ENCODE data around the gene NPR2.

The NPR2 gene

DNA sequence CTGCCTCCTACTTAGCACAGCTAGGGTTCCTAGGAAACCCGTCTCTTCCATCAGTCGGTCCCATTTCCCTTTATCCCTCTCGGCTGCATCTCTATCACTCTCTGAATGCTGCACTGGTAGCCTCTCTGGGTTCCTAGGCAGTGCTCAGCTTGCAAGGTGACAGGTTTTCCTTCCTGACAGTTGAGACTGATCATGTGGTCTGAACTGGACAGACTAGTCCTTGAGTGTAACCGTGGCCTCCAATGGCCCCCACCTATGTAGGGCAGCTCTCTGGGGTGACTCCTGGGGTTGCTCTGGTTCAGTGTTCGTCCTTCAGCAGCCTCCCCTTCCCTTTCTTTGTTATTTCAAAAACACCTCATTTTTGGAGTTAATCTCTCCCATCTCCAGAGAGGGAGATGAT, 41.4 kb downstream of the NPR2 start:
- no peak for DNase-seq (ENCODE audit: low read depth)

DNA sequence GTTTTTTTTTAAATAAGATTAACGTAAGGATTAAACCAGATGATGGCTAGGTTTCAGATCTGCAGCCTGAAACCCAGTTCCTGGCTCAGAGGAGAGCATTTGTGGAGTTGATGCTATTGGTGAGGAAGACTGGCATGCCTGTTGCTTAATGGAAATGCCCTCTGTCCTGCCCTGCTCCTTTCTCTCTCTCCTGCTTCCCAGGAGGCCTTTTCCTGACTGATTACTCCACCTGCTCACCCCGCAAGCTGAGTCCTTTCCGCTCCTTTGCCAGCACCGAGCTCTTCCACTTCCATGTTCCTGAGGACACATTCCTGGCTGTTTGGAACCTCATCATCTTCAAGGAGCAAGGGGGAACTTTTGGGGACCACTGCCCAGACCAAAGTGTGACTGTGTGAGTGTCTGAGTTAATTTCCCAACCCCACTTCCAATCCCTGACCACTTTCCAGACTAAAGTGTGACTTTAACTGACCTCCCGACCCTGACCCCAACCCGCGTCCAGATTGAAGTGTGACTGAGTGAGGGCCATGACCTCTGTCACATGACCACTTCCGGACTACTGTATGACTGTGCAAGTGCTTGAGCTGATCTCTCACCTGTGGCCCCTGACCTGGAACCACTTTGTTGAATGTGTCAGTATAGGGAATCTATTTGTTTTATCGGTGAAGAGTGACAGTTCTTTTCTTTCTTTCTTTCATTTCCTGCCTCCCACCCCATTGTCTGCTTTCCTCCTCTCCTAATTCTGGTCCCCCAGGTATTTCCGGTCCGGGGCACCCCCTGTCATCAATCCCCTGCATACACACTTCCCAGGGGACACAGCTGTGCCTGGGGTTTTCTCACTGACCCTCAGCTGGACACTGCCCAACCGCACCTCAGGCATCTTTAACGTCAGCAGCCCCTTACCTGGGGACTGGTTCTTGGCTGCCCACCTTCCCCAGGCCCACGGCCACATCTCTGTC, 43.1 kb downstream of the NPR2 start:
- no peak for DNase-seq (ENCODE audit: low read depth)

DNA sequence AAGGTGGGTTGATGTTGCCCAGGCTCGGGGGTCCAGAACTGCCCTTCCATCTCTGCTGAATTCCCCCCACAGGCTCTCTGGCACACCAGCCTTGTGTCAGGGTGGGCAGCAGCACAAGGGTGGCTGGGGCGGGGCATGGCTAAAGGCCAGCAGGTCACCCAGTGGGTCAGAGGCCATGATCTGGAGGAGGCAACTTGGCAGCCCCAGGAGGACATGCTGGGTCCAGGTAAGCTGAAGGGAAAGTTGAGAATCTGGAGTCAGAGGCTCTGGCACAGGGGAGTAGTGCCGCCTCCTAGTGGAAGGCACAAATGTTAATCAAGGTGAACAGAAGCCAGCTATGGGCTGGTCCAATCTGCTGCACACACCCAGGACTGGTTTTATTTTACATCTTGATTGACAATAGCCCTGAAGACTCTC, 43.8 kb downstream of the NPR2 start:
- DNase-seq (ENCODE audit: low read depth) = no peak

DNA sequence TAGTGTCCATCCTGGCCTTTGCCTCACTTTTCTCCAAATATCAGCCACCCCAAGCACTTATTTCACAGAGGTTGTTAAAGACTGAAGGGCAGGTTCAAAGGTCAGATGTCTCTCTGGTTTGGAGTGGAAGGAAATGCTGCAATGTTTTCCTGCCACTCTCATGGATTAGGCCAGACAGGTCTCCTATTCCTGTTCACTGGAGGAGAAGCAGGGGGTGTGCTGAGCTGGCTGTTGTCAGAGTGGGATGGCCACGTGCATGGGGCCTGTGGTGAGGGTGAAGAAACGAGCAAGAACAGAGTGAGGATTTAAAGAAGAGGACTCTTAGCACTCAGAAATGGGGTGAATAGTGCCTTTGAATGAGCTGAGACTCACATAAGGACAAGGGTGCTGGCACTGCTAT, 44.4 kb downstream of the NPR2 start:
- no peak for DNase-seq (ENCODE audit: low read depth)

DNA sequence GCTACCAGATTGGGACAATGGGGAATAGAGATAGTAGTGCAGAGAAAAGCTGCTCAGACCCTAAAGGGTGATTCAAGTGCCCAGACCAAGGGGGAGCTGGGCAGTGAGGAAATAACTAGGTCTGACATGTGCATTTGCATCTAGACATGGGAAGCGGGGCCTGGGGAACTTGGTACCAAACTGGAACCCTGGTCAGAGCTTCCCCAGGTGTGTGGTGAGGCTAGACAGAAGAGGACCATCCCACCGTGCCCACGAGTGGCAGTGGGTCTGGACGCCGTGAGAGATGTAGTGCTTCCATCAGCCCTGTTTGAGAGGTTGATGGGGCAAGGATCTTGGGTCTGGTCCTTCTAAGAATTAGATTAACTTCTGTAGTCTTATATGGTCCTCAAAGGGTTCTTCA, 45.2 kb downstream of the NPR2 start:
- DNase-seq (ENCODE audit: low read depth) = no peak

DNA sequence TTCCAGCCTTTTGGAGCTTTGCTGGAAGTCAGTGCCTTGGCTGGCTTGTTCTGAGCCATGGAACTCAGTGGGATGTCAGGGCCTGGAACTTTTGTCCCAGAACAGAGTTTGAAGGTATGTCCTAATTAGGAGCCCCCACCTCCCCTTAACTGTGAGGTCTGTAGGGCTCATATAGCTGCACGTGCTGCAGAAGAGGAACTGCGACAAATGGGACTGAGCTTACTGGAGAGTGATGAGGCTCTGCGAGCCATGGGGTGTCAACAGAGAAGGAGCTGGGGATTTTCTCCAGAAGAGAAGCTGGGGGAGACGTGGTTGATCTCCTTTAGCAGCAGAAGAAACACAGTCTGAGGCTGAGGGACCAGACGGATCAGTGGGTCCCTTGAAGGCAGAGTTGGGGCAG, 48.5 kb downstream of the NPR2 start:
- no peak for DNase-seq (ENCODE audit: low read depth)

DNA sequence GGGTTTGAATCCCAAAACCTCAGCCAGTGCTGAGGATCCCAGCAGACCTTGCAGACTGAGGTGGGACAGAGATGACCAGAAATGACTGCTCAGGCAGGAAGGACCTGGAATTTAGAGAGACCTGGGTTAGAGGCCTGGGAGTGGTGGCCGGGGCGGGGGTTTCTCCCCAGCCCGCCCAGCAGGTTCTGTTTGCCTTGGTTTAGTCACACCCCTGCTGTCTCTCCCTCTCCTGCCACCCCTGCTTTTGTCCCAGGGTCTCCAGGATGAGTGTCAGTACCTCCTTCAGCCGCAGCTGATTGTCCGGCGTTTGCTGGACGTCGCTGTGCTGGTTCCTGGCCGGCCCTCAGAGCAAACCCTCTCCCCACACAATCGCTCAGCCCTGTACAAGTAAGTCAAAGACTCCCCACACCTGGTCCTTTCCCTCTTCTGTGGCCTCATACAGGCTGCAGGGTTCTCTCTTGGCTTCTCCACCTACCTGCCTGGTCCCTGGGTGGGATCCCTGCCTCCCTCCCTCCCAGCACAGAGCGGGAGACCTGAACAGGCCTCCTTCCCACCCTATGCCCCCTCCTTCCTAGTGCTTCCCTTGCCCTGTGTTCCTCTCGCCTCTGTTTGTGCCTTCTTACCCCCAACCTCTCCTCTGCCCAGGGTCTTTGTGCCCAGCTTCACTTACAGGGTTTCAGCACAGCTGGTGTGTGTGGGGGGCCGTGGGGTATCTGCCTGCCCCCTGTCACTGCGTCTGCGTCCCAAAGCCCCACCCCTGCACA, 49.7 kb downstream of the NPR2 start:
- DNase-seq (ENCODE audit: low read depth) = no peak

DNA sequence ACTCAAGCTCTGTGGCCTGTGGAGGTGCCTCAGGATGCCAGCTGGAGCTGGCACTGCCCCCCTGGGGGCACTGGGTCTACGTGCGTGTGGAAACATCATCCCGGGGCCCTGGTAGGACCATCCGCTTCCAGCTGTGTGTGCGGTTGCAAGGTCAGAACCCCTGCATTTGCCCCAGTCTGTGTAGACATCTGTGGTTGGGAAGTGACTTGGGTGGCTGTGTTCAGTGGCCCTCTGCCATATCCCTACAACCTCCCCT, 50.2 kb downstream of the NPR2 start:
- DNase-seq (ENCODE audit: low read depth) = no peak

DNA sequence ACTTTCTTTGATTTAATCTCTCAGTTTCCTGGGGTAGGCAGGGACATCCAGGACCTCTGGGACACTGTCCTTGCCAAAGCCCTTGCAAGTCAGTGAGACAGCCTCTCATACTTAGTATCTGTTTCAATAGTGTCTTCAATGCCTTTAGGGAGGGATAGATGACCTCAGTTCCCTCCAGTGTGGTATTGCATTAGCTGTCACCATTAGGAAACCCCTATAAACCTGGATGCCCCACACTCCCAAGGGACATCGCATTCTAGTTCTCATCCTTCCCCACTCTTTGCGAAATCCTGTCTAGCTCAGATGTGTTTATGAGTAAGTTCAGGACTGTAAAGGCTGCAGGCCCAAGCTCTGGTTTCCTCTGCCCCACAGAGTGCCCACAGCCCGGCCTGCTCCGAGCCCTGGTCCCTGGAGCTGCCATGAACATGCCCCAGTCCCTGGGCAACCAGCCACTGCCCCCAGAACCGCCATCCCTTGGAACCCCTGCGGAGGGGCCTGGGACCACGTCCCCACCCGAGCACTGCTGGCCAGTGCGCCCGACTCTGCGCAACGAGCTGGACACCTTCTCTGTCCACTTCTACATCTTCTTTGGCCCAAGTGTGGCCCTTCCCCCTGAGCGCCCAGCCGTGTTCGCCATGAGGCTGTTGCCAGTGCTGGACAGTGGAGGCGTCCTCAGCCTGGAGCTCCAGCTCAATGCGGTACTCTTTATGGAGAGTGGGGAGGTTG, 50.8 kb downstream of the NPR2 start:
- DNase-seq (ENCODE audit: low read depth) = no peak

DNA sequence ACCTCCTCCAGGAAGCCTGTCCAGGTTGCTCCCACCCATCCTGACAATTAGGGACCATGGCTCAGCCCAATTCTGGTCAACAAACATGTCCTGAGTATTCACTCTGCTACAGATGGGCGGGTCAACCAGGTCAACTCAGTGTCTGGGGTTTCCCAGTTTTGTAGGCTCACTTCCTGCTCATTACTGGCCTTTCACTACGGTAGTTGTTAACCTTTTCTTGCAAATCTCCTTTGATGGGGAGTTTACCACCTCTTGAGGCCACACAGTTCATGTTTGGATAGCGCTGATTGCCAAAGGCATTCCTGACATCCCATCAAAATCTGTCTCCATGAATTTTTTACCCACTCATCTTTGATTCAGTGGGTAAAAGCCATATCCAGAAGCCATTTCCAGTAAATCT, 51.4 kb downstream of the NPR2 start:
- DNase-seq (ENCODE audit: low read depth) = no peak

DNA sequence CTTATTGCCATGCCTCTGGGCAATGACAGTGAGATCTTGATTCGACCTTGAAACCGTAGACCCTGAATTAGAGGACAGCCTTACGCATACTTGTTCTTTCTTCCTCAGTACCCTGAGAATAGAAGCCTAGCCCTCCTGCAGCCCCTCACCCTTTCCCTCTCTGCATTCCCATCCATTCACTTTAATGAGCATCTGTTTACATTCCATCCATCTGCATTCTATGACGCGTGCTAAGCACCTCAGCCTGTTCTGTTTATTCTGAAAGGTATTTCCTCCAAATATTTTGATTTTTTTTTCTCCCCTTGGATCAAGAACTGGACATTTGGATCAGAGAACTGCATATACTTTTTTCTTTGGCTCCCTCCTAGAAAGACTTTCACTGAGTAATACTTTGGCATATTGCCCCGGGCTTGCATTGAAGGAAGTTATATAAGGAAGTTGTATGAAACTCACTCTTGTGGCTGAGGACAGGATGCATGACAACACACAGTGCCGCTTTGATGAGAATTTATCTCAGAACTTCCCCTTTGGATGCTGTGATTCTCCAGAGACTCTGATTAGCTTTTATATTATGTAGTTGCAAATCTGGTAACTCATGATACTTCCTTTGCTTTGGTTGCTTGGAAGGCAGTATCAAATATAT, 53.4 kb downstream of the NPR2 start:
- DNase-seq (ENCODE audit: low read depth) = no peak

DNA sequence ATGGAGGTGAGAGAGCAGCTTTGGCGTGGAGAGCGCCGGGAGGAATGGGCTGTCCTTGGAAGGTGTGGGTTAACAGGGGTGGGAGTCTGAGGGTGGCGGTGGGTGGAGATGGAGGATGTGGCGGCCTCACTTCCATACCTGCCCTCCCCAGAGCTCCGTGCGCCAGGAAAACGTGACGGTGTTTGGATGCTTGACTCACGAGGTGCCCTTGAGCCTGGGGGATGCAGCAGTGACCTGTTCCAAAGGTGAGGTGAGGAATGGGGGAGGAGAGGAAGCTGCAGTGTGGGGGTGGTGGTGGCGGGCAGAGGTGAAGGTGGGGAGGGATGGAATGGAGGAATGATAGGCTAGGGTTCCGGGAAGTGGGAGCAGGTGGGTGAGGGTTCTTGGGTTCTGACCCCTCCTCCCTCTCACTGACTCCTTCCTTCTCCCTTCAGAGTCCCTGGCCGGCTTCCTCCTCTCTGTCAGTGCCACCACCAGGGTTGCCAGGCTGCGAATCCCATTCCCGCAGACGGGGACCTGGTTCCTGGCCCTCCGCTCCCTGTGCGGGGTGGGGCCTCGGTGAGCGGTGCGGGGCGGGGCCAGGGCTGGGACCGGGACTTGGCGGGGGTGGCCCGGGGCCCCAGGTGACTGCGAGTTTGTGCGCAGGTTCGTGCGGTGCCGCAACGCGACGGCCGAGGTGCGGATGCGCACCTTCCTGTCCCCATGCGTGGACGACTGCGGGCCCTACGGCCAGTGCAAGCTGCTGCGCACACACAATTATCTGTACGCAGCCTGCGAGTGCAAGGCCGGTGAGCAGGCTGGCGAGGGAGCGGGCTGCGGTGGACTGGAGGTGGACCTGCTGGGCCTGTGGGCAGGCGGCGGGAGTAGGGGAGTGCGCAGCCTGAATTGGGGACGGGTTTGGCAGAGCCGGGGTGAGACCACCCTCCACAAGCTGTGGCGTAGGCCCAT, 54.7 kb downstream of the NPR2 start:
- no peak for DNase-seq (ENCODE audit: low read depth)

DNA sequence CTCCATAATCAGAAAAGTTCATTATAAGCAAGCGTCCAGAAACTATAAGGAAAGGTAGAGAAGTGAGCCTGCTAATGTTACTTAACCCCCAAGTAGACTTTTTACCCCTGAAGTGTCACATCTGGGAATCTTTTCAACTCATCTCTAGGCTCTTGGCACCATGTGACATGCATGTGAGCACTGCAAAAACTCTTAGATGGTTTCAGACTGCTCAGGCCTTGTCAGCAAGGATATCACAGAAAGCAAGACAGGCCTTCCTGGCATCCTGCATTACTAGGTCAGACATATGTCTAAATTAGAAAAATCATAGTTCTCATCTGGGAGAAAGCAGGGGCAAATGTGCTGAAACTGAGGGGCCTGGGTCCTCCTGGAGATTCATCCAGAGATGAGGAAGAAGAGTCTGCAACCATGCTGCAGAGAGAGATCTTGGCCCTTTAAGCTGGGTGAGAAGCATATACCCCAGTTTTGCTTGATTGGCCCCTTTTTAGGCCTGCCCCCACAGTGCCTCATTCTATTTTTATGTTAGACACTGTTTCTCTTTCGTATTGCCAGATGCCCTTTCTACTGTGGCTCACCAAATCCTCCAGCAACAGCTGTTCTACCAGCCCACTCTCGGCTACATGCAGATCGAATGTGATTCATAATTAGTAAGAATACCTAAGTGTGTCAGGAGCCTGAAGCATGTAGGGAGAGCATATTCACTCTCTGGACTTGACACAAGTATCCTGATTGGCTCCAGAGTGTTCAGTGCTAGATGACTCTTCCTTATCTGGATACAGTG, 56.6 kb downstream of the NPR2 start:
- DNase-seq (ENCODE audit: low read depth) = peak; percentile 19

DNA sequence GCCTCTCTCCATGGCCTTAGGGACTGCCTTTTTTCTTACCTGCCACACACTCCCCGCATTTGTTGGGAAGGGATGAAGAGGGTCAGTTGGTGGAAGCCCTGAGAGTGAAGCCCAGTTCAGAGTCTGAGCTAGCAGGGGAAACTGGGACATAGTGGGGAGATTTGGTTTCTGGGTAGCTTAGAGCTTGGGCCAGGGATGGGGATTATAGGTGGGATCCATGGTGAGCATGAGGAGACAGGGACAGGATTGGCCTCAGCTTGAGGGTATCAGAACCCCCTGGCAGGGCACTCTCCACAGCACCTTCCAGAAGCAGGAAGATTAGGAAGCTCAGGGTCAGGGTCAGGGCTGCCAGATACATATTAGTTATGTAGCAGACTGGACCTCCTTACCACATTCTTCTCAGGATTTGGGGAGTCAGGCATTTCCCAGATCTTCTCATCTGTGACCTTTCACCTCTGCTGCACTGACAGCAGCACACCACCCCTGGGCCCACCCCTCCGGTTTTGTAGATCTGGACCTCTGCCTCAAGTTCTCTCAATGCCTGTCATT, 61.0 kb downstream of the NPR2 start:
- DNase-seq (ENCODE audit: low read depth) = no peak

DNA sequence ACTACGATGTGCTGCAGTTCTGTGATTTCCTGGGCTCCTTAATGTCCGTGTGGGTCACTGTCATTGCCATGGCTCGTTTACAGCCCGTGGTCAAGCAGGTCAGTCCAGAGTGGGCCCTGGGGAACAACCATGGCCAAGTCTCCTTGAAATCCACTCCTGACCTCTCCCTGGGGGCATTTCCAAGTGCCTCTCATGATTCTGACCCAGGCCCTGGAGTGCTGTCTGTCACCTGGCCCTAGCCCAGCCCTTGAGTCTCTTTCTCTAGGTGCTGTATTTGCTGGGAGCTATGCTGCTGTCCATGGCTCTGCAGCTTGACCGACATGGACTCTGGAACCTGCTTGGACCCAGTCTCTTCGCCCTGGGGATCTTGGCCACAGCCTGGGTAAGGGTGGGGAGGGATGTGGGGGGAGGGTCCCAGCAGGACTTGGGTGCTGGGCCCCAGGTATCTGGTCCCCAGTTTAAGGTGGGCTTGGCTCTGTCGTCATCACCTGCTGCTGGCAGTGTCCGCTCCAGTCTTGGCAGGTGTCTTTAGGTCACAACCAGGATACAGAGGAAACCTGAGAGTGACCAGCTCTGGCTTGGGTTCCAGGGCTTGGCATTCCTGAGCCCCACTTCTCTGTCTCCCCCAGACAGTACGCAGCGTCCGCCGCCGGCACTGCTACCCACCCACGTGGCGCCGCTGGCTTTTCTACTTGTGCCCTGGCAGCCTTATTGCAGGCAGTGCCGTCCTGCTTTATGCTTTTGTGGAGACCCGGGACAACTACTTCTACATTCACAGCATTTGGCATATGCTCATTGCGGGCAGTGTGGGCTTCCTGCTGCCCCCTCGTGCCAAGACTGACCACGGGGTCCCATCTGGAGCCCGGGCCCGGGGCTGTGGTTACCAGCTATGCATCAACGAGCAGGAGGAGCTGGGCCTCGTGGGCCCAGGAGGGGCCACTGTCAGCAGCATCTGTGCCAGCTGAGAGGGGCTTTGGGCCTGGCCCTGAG, 61.8 kb downstream of the NPR2 start:
- no peak for DNase-seq (ENCODE audit: low read depth)

DNA sequence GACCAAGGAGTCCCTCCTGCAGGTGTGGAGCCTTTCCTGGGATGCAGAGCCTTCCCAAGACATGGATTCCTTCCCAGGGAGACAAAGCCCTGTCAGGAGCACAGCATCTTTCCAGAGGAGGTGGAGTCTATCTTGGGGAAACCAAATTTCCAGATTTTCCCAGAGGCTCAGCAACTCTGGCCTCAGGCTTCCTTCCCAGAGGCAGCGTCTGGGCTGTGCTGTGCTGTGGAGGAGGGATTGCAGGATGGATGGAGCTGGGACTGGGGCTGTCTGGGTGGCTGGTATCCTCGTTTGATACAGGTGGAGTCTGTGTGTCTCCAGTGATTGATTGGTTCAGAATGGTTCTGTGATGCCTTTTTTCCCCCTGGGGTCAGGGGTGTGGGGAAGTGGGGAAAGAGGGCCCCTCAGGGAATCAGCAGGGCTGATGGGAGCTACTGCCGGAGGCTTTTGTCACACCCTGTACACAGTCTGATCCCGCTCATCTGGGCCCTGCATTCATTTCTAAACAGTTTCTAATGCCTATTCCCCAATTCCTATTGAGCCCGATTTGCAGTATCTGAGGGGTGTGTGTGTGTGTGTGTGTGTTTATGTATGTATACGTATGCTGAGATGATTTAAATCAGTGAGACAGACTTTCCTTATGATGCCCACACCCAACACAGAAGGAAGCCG, 62.8 kb downstream of the NPR2 start:
- DNase-seq (ENCODE audit: low read depth) = no peak

DNA sequence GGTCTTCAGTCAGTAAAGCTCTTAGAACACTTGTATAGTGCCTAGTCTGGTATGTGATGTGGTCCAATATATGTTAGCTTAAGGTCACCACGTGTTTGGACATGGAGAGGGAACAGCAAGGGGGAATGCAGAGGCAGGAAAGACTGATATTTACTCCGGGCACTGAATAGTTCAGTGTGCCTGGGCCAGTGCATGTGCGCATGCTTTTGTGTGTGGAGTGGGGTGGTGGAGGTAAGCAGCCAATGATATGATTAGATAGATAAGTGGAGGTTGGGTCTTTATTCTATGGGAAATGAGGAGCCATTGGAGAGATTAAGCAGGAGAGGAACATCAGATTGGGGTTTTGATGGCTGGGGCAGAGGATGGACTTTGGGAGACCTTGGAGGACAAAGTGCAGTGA, 64.8 kb downstream of the NPR2 start:
- DNase-seq (ENCODE audit: low read depth) = no peak

DNA sequence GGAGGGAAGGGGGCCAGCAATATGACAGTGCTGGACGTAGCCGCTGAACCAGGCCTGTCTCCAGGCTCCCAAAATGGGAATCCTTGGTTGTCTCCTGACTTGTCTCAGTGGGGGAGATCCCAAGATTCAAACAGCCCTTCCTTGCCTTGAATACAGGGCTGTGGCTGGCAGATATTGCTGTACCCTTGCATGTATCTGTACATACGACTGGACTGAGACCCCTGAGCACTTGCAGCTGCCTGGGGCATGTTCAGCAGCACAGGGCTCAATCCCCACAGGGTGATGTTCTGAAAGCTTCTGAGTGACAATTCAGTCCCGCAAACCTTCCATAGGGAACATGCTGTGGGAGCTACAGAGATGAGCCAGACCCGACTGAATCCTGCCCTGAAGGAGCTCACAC, 65.5 kb downstream of the NPR2 start:
- no peak for DNase-seq (ENCODE audit: low read depth)

Data from stimulated activated CD8-positive, alpha-beta memory T cell treated with anti-CD3 and anti-CD28 coated beads, Interleukin-4, amount 100 ng/mL, for 24 hours (primary cell).